Ovary (tissue), 3 donors: ENCODE measurements around the gene SYT9.

ENCODE experiments used
- CTCF ChIP-seq, 3 donors: fragments of 450-650 bp in 2 of 3; fragments of 200-600 bp in 1 of 3; IDR thresholded peaks; one replicate each; pipeline versions ENCODE4 v1.5.1 to v1.8.0; 2016 to 2022; ENCODE audit warnings: antibody characterized with exemption in 3 of 3, mild to moderate bottlenecking in 1 of 3
- EP300 ChIP-seq: sonication (generic); formaldehyde crosslinking; IDR thresholded peaks from one replicate; pipeline ENCODE4 v1.6.1; 2017; ENCODE audit warnings: antibody characterized with exemption
- POLR2A ChIP-seq: fragments of 450-650 bp; IDR thresholded peaks from one replicate; pipeline ENCODE4 v1.6.1; 2017; ENCODE audit warnings: antibody characterized with exemption, mild to moderate bottlenecking, moderate library complexity
- donor health status: DM: no; HTN: no; CAD: no.

- no peak for TF ChIP-seq CTCF (IDR thresholded peaks at IDR 0.05)
- no peak for TF ChIP-seq POLR2A
- no peak for TF ChIP-seq EP300
Observed at GRCh38 chr11:7311903-7312302, 60.2 kb downstream of the SYT9 start.
